ENCODE measurements around the gene GOLT1B. TPM values are rescaled to one million over a fixed set of nuclear protein-coding genes. Genes with fewer than 3 reads are reported as not detected.

The GOLT1B gene
- total and polyA plus RNA-seq, 2 of the 8 experiments (the other 6 are each of a cell fraction or from before 2014, with no cell fraction given) = 18.3 to 38.3 TPM

DNA sequence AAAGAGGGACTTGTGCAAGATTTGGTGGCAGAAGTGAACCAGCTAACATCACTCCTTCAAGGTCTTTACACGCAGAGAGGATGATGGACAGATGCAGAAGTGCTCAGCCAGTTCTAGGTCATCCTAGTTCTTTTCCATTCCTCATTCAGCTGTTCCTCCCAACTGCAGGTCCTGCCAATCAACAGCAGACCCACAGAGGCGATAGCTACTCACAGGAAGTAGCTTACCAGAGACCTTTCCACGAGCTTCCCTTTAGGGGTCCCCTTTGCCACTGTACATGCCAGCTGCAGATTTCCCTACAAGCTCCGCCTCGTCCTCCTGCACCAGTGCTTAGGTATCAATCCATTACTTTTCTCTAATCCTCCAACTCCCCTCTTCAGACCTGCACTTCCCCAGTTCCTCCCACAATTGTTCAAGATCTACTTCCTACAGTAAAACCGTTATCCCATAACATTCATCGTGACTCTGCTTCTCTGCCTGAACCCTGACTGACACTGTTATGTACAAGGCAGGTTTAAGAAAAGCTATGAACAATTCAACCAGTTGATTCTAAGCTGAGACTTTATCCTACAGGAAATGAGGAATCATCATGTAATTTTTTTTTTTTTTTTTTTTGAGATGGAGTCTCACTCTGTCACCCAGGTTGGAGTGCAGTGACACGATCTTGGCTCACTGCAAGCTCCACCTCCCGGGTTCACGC is 22.7 kb upstream of the GOLT1B start:
- peaks cover 0 to 2% of the 10 kb centered on the region in 2 experiments for H4K20me1 ChIP-seq (replicated peaks in 1 of 2; ENCODE audit: control insufficient read depth in 1 of 2, insufficient read depth in 2 of 2, low read length in 2 of 2)
- H2BK5ac ChIP-seq (ENCODE audit: low read depth, low read length) = no peak overlapping the region
- no peak overlapping the region for H2AFZ ChIP-seq (ENCODE audit: low read length)
- no peak for FAIRE-seq
- POLR2A ChIA-PET (ENCODE audit: partially characterized antibody) = interaction anchor here (0.6 kb wide), 1 partner anchor 25 kb away, joined by 3 read pairs; no protein-coding TSS in a partner anchor
- 95% methylated on average over 9 of the region's 10 CpGs; no CpG with 5 or more reads in 1 of the 2 experiments for WGBS, 2 experiments (ENCODE audit: extremely low coverage in 1 of 2, insufficient coverage in 1 of 2, insufficient read length in 1 of 2, insufficient replicate concordance in 2 of 2, low coverage in 1 of 2, low lambda C conversion rate in 2 of 2, missing lambda C conversion rate in 1 of 2)
- no peak overlapping the region for H2BK120ac ChIP-seq (replicated peaks; ENCODE audit: low read depth, low read length)
- H3K36me3 ChIP-seq (ENCODE audit: control insufficient read depth in 2 of 4, insufficient read depth in 4 of 4, low read length in 3 of 4) = peaks cover 0 to 50% (median 24%) of the 10 kb centered on the region in 4 experiments; a peak in 7 of 8 replicates
- no peak overlapping the region for H3K4ac ChIP-seq (replicated peaks; ENCODE audit: insufficient read length, low read depth, low read length)
- H3K56ac ChIP-seq (replicated peaks; ENCODE audit: insufficient read length, low read depth, low read length) = no peak overlapping the region
- no peak for DNase-seq (ENCODE audit: low read depth in 1 of 2, low spot score in 2 of 2)
- no peaks in the 10 kb centered on the region for H3K23me2 ChIP-seq (ENCODE audit: low read depth, low read length)
- no peak overlapping the region for H2BK20ac ChIP-seq (ENCODE audit: low read length)
- H4K8ac ChIP-seq (ENCODE audit: extremely low read depth, insufficient read depth, low read length) = no peak overlapping the region
- no peak overlapping the region for H2AK5ac ChIP-seq (ENCODE audit: low read depth, low read length)
- no peak overlapping the region for H3K23ac ChIP-seq (ENCODE audit: insufficient read length)
- H3K79me2 ChIP-seq (ENCODE audit: control insufficient read depth in 1 of 2, insufficient read depth in 2 of 2, low read length in 2 of 2) = no peaks in the 10 kb centered on the region
- H3K4me1 ChIP-seq (replicated peaks in 1 of 4; ENCODE audit: control insufficient read depth in 3 of 4, insufficient read depth in 4 of 4, low read length in 3 of 4) = no peaks in the 10 kb centered on the region
- no peak overlapping the region for H3K14ac ChIP-seq (ENCODE audit: insufficient read length)
- no peak overlapping the region for H3K9ac ChIP-seq (replicated peaks in 1 of 4; ENCODE audit: extremely low read depth in 1 of 4, low read depth in 3 of 4, low read length in 3 of 4)
- CTCF ChIA-PET (ENCODE audit: partially characterized antibody) = interaction anchor here (1.0 to 1.6 kb wide), 2 partner anchors 27 to 166 kb away, joined by 5 to 9 read pairs; no protein-coding TSS in a partner anchor
- H3K9me3 ChIP-seq (ENCODE audit: insufficient read depth in 2 of 2, low read depth in 1 of 2, low read length in 1 of 2) = no peaks in the 10 kb centered on the region
- H3K4me3 ChIP-seq (ENCODE audit: extremely low read depth in 1 of 4, insufficient read depth in 2 of 4, low read depth in 3 of 4, low read length in 4 of 4) = no peak overlapping the region
- no peaks in the 10 kb centered on the region for H3K79me1 ChIP-seq (ENCODE audit: low read depth, low read length)
- no peak overlapping the region for H3K18ac ChIP-seq (ENCODE audit: extremely low read depth, low read length)
- no peak overlapping the region for H2BK12ac ChIP-seq (ENCODE audit: low read depth, low read length)
- H3K4me2 ChIP-seq (ENCODE audit: insufficient read depth in 1 of 2, low read depth in 2 of 2, low read length in 2 of 2) = no peak overlapping the region
- no peak overlapping the region for H3K27ac ChIP-seq (ENCODE audit: low read depth, low read length)
- no peaks in the 10 kb centered on the region for H3K27me3 ChIP-seq (replicated peaks in 1 of 4; ENCODE audit: control insufficient read depth in 3 of 4, extremely low read depth in 1 of 4, insufficient read depth in 3 of 4, low read length in 3 of 4)
- no peak overlapping the region for H4K5ac ChIP-seq (ENCODE audit: insufficient read length, low read depth, low read length)
- no peak overlapping the region for H4K91ac ChIP-seq (replicated peaks; ENCODE audit: insufficient read length, low read length)
- no peak overlapping the region for H2BK15ac ChIP-seq (ENCODE audit: low read length)
- TF ChIP-seq TBP (IDR thresholded peaks at IDR 0.05; ENCODE audit: low read depth, low read length) = no peak
- no peak for TF ChIP-seq RBBP5 (IDR thresholded peaks at IDR 0.05; ENCODE audit: borderline replicate concordance, low read depth, low read length)

All from H1 (cell line).